GM21423 (cell line): ENCODE results near the gene MT1E.
A peak's percentile ranks its signal among the peaks of the same experiment; 100 is the strongest.
"Not testable (repeated sequence)": the region's sequence is repeated elsewhere in the genome, so short reads cannot be mapped to it uniquely, and the experiment has no call there.

Experiments used
- ATAC-seq: cut with Tn5 transposase; IDR thresholded peaks from one replicate; pipeline ENCODE4 v1.9.1; 2021; ENCODE audit warnings: mild to moderate bottlenecking, moderate library complexity; ENCODE audit not compliant: unreplicated experiment

The MT1E gene

GRCh38 chr16:56606476-56607108 lies 19.0 kb upstream of the MT1E start:
- no peak for ATAC-seq

GRCh38 chr16:56607109-56607618 lies 18.4 kb upstream of the MT1E start:
- ATAC-seq: no peak

- ATAC-seq: no peak
Observed at GRCh38 chr16:56607675-56608042, 17.9 kb upstream of the MT1E start.

- ATAC-seq: peak; percentile 82
Observed at GRCh38 chr16:56608043-56608875, 17.3 kb upstream of the MT1E start, which contains the start of gene MT2A. Gene MT2A (plus strand): TSS chr16:56608584. CDS start chr16:56608656, 72 bp downstream.

- no peak for ATAC-seq
Observed at GRCh38 chr16:56608876-56609462, 16.6 kb upstream of the MT1E start.

GRCh38 chr16:56609463-56609921 lies 16.1 kb upstream of the MT1E start:
- ATAC-seq: peak; percentile 48

GRCh38 chr16:56610017-56610608 lies 15.5 kb upstream of the MT1E start:
- no peak for ATAC-seq

- ATAC-seq: no peak
Observed at GRCh38 chr16:56610609-56611111, 14.9 kb upstream of the MT1E start.

GRCh38 chr16:56611281-56611833 lies 14.2 kb upstream of the MT1E start:
- no peak for ATAC-seq

GRCh38 chr16:56613706-56614105 lies 11.9 kb upstream of the MT1E start:
- ATAC-seq: no peak

- no peak for ATAC-seq
Observed at GRCh38 chr16:56614549-56614991, 11.0 kb upstream of the MT1E start.

GRCh38 chr16:56615353-56615752 lies 10.2 kb upstream of the MT1E start:
- no peak for ATAC-seq

GRCh38 chr16:56616608-56617211 lies 8.9 kb upstream of the MT1E start:
- ATAC-seq: no peak

GRCh38 chr16:56617212-56618085 lies 8.1 kb upstream of the MT1E start:
- ATAC-seq: no peak

GRCh38 chr16:56618138-56618537 lies 7.4 kb upstream of the MT1E start:
- no peak for ATAC-seq

GRCh38 chr16:56620339-56620897 lies 5.2 kb upstream of the MT1E start:
- ATAC-seq: no peak

- not testable (repeated sequence) for ATAC-seq
Observed at GRCh38 chr16:56621665-56622445, 3.7 kb upstream of the MT1E start.

GRCh38 chr16:56623184-56623583 lies 2.4 kb upstream of the MT1E start:
- not testable (repeated sequence) for ATAC-seq
